Hepatocyte (in vitro differentiated cells): Measurements from ENCODE around the gene ADGRD2. TPM values are rescaled to one million over a fixed set of nuclear protein-coding genes. Genes with fewer than 3 reads are reported as not detected.

Source experiments
- DNase-seq: peaks from one replicate; pipeline ENCODE4 v3.0.0-alpha.2; 2016; ENCODE audit warnings: low spot score
- H2AFZ ChIP-seq: fragments of 200-600 bp; sonication (generic); 2 replicates; pipeline ENCODE4 v1.6.0; 2016; ENCODE audit warnings: antibody characterized with exemption, mild to moderate bottlenecking
- H3K27ac ChIP-seq: fragments of 200-600 bp; sonication (generic); 2 replicates; pipeline ENCODE4 v1.5.1; 2016; ENCODE audit warnings: mild to moderate bottlenecking
- H3K27me3 ChIP-seq: fragments of 200-600 bp; sonication (generic); 2 replicates; pipeline ENCODE4 v1.6.1; 2016
- H3K36me3 ChIP-seq: fragments of 200-600 bp; sonication (generic); replicated peaks from 2 replicates; pipeline ENCODE4 v1.5.1; 2016; ENCODE audit warnings: low read depth; ENCODE audit not compliant: insufficient read depth
- H3K4me1 ChIP-seq: fragments of 200-600 bp; sonication (generic); 2 replicates; pipeline ENCODE4 v1.5.1; 2016; ENCODE audit warnings: mild to moderate bottlenecking, moderate library complexity; ENCODE audit not compliant: insufficient read depth
- H3K4me2 ChIP-seq: fragments of 200-600 bp; sonication (generic); 2 replicates; pipeline ENCODE4 v1.6.0; 2016
- H3K4me3 ChIP-seq: fragments of 200-600 bp; sonication (generic); 2 replicates; pipeline ENCODE4 v1.5.1; 2016; ENCODE audit warnings: mild to moderate bottlenecking
- H3K79me2 ChIP-seq: fragments of 200-600 bp; sonication (generic); 2 replicates; pipeline ENCODE4 v1.6.0; 2017; ENCODE audit warnings: mild to moderate bottlenecking
- H3K9me2 ChIP-seq: fragments of 200-600 bp; sonication (generic); replicated peaks from 2 replicates; pipeline ENCODE4 v1.6.0; 2017; ENCODE audit warnings: mild to moderate bottlenecking; ENCODE audit not compliant: insufficient read depth
- H3K9me3 ChIP-seq: fragments of 200-600 bp; sonication (generic); 2 replicates; pipeline ENCODE4 v1.5.1; 2016; ENCODE audit warnings: low read depth, mild to moderate bottlenecking
- H4K20me1 ChIP-seq: fragments of 200-600 bp; sonication (generic); 2 replicates; pipeline ENCODE4 v1.6.0; 2016; ENCODE audit warnings: mild to moderate bottlenecking; ENCODE audit not compliant: insufficient read depth, poor library complexity, severe bottlenecking
- EZH2 ChIP-seq: fragments of 200-600 bp; sonication (generic); IDR thresholded peaks from 2 replicates; pipeline ENCODE4 v1.6.1; 2016; ENCODE audit warnings: antibody characterized with exemption, mild to moderate bottlenecking, borderline replicate concordance
- EZH2phosphoT487 ChIP-seq: fragments of 200-600 bp; sonication (generic); IDR thresholded peaks from one replicate; pipeline ENCODE4 v1.6.1; 2018; ENCODE audit warnings: antibody characterized with exemption, mild to moderate bottlenecking, low read depth, moderate library complexity; ENCODE audit not compliant: unreplicated experiment, severe bottlenecking
- WGBS: methylation state at CpG from one replicate; pipeline ENCODE4 v1.1.6; 2016; ENCODE audit warnings: low lambda C conversion rate; ENCODE audit errors: missing lambda C conversion rate; 5-methylcytosine and 5-hydroxymethylcytosine counted together
- polyA plus RNA-seq: library from polyadenylated mRNA; unstranded; fragments of >200 nt; fragmentation: Nextera tagmentation; extraction: Ambion mirVana; gene quantifications from 2 replicates; pipeline ENCODE4 v1.2.1, GENCODE V29; 2016
- total RNA-seq: library from RNA; depleted of rRNA; stranded (reverse); fragments of >200 nt; gene quantifications from 2 replicates; pipeline ENCODE4 v1.2.3, GENCODE V29; 2014
- TF ChIP-seq, protein P1 (sequence below): fragments of 200-600 bp; sonication (generic); IDR thresholded peaks from 2 replicates; pipeline ENCODE4 v1.5.1; 2016; ENCODE audit warnings: antibody characterized with exemption, mild to moderate bottlenecking; ENCODE audit not compliant: poor library complexity

The ADGRD2 gene
- total and polyA plus RNA-seq, 2 experiments from 2014 or later, result not detected

DNA sequence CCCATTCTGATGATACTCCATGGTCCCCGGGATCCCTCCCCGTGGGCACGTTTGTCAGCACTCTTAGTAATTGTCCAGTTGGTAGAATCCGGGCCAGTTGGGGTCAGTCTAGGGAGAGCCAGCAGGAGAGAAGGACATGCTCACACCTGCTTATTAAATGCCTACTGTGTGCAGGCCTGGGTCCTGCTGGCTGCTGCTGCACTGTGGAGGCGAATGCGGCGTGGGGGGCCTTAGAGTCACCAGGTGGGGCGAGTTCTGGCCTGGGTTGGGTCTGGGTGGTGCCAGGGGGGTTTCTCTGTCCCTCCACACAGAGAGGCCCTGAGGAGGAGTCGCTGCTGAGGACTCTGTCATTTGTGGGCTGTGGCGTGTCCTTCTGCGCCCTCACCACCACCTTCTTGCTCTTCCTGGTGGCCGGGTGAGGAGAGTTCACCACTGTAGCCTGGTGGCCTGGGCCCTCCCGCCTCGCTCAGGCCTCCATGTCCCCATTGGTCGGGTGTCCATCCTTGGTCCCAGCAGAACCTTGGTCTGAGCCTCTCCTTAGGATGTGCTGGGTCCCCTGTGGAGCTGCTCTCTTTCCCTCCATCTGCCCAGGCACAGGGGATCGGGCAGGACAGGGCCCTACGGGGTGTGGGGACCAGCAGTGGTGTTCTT lies 17.3 kb downstream of the ADGRD2 start:
- no peak overlapping the region for H3K4me3 ChIP-seq
- H3K4me2 ChIP-seq, result no peak overlapping the region
- H3K79me2 ChIP-seq, result no peaks in the 10 kb centered on the region
- H3K27ac ChIP-seq, result no peak overlapping the region
- no peak overlapping the region for H2AFZ ChIP-seq
- H3K9me3 ChIP-seq, result no peaks in the 10 kb centered on the region
- no peaks in the 10 kb centered on the region for H3K36me3 ChIP-seq
- H3K9me2 ChIP-seq, result no peaks in the 10 kb centered on the region
- 92% methylated on average over 17 of the region's 17 CpGs for WGBS
- DNase-seq, result no peak
- peaks cover 9% of the 10 kb centered on the region for H3K27me3 ChIP-seq
- no peaks in the 10 kb centered on the region for H4K20me1 ChIP-seq
- no peaks in the 10 kb centered on the region for H3K4me1 ChIP-seq
- TF ChIP-seq EZH2phosphoT487 (no peak), EZH2 (no peak)

DNA sequence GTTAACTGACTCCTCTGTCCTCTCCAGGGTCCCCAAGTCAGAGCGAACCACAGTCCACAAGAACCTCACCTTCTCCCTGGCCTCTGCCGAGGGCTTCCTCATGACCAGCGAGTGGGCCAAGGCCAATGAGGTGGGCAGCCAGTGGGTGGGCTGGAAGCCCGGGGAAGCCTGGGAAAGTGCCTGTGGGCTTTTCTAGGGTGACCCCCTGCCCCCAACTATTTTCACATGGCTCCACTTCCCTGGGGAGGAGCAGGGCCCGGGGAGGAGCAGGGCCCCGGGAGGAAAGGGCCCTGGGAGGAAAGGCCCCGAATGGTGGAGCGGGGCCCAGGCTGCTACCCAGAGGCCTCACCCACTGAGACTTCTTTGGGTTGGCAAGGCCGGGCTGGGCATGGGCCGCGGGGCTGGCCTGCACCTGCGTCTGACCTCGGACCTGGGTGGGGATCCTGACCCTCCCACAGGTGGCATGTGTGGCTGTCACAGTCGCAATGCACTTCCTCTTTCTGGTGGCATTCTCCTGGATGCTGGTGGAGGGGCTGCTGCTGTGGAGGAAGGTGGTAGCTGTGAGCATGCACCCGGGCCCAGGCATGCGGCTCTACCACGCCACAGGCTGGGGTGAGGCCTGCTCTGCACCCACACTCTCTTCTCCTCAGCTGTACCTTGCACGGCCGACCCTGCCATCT lies 17.9 kb downstream of the ADGRD2 start:
- 94% methylated on average over 17 of the region's 19 CpGs for WGBS
- Histone ChIP-seq H3K4me2 (no peak overlapping the region), H3K9me2 (no peaks in the 10 kb centered on the region), H3K4me1 (no peaks in the 10 kb centered on the region), H3K36me3 (no peaks in the 10 kb centered on the region), H4K20me1 (no peaks in the 10 kb centered on the region), H2AFZ (no peak overlapping the region), H3K4me3 (no peak overlapping the region), H3K79me2 (no peaks in the 10 kb centered on the region), H3K27ac (no peak overlapping the region), H3K9me3 (no peaks in the 10 kb centered on the region), H3K27me3 (peaks cover 2% of the 10 kb centered on the region)
- no peak for DNase-seq
- TF ChIP-seq EZH2, result no peak
- no peak for TF ChIP-seq EZH2phosphoT487
- TF ChIP-seq, protein P1, sequence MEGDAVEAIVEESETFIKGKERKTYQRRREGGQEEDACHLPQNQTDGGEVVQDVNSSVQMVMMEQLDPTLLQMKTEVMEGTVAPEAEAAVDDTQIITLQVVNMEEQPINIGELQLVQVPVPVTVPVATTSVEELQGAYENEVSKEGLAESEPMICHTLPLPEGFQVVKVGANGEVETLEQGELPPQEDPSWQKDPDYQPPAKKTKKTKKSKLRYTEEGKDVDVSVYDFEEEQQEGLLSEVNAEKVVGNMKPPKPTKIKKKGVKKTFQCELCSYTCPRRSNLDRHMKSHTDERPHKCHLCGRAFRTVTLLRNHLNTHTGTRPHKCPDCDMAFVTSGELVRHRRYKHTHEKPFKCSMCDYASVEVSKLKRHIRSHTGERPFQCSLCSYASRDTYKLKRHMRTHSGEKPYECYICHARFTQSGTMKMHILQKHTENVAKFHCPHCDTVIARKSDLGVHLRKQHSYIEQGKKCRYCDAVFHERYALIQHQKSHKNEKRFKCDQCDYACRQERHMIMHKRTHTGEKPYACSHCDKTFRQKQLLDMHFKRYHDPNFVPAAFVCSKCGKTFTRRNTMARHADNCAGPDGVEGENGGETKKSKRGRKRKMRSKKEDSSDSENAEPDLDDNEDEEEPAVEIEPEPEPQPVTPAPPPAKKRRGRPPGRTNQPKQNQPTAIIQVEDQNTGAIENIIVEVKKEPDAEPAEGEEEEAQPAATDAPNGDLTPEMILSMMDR, result no peak

DNA sequence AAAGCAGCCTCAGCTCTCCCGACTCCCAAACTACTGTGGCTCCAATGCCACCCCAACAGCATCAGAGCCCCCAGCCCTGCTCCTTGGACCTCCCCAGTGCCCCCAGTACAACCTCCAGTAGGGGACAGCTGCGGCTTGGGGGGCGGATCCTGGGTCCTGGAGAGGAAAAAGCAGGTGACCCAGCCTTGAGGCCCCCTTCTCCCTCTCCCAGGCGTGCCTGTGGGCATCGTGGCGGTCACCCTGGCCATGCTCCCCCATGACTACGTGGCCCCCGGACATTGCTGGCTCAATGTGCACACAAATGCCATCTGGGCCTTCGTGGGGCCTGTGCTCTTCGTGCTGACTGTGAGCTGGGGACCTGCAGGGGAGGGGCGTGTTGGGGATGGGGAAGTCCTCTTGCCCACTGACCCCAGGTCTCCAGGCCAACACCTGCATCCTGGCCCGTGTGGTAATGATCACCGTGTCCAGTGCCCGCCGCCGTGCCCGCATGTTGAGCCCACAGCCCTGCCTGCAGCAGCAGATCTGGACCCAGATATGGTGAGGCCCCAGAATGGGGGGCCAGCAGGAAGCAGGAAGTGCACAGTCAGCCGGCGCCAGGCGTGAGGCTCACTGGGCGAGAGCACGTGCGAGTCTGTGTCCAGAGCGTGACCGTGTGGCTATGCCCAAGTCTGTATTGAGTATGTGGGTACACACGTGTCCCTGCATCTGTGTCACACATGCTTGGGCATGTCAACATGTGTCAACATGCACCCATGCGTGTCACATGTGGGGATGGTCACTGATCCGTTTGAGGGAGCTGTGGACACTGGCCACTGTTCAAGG lies 19.0 kb downstream of the ADGRD2 start:
- Histone ChIP-seq H3K4me2 (no peak overlapping the region), H3K9me3 (no peaks in the 10 kb centered on the region), H4K20me1 (no peaks in the 10 kb centered on the region), H3K27me3 (no peaks in the 10 kb centered on the region), H3K79me2 (no peaks in the 10 kb centered on the region), H3K36me3 (no peaks in the 10 kb centered on the region), H3K27ac (no peak overlapping the region), H3K4me1 (no peaks in the 10 kb centered on the region), H3K4me3 (no peak overlapping the region), H2AFZ (no peak overlapping the region), H3K9me2 (no peaks in the 10 kb centered on the region)
- no peak for DNase-seq
- WGBS, result 90% methylated on average over 28 of the region's 28 CpGs
- TF ChIP-seq EZH2phosphoT487 (no peak), EZH2 (no peak)
- TF ChIP-seq, protein P1, result no peak
